Mucosa of descending colon (tissue), 3 donors: ENCODE results near the gene CBY1. TPM values are rescaled to one million over a fixed set of nuclear protein-coding genes. Genes with fewer than 3 reads are reported as not detected.

ENCODE experiments used
- ATAC-seq: fragments of 200-7000 bp; cut with Tn5 transposase; one replicate; pipeline ENCODE4 v1.9.1; 2020; ENCODE audit warnings: mild to moderate bottlenecking, moderate library complexity
- DNase-seq, 3 donors: peaks; one replicate each; pipeline ENCODE4 v3.0.0-alpha.2; 2020
- H3K36me3 ChIP-seq: fragments of 200-600 bp; one replicate; pipeline ENCODE4 v1.8.0; 2021; ENCODE audit warnings: low read depth, mild to moderate bottlenecking
- H3K4me1 ChIP-seq: fragments of 200-600 bp; one replicate; pipeline ENCODE4 v1.8.0; 2021; ENCODE audit warnings: low read depth, mild to moderate bottlenecking
- H3K4me3 ChIP-seq: fragments of 200-600 bp; one replicate; pipeline ENCODE4 v1.8.0; 2021; ENCODE audit warnings: mild to moderate bottlenecking
- H3K9me3 ChIP-seq: fragments of 200-600 bp; one replicate; pipeline ENCODE4 v1.8.0; 2021; ENCODE audit warnings: mild to moderate bottlenecking
- CTCF ChIP-seq: fragments of 200-600 bp; IDR thresholded peaks from one replicate; pipeline ENCODE4 v1.8.0; 2022; ENCODE audit warnings: antibody characterized with exemption, mild to moderate bottlenecking
- intact Hi-C, 2 donors: fragments of 100-400 bp; cut with DNase I in 1 of 2; cut with micrococcal nuclease in 1 of 2; formaldehyde crosslinking; loops; one replicate each; pipeline versions ENCODE4 v1.11.0 to v1.11.1; 2022; cut with DNase I, micrococcal nuclease
- total RNA-seq, 3 donors: library from RNA; stranded (reverse); fragmentation: NEBNext Ultra II Directional in 2 of 3; extraction: Animal tissue kit (Norgen Biotek cat#: 25700) in 2 of 3; gene quantifications; one replicate each; pipeline versions ENCODE4 v1.2.1 to v1.2.4, GENCODE V29; 2021 to 2023
- donor health status: DM: no; HTN: no; CAD: no; lungs with moderate emphysema.
- donor health status: DM: no; HTN: no; CAD: no.
- donor health status: DM: no; HTN: yes; CAD: no.

Gene CBY1
- total RNA-seq, 3 donors from 2014 or later: 22.8 to 46.5 (median 30.0) TPM

- intact Hi-C loops: no loop called here
- no peaks in the 10 kb centered on the region for H3K36me3 ChIP-seq
- no peak for TF ChIP-seq CTCF
- H3K4me1 ChIP-seq: peaks cover 34% of the 10 kb centered on the region
- no peaks in the 10 kb centered on the region for H3K9me3 ChIP-seq
- peak overlapping the region; percentile 100 for H3K4me3 ChIP-seq
- ATAC-seq (peak; percentile 19), DNase-seq (peak; percentile 71 to 78 (median 76))
Observed at GRCh38 chr22:38706101-38706900, 49.9 kb downstream of the CBY1 start.

- Histone ChIP-seq H3K36me3 (no peaks in the 10 kb centered on the region), H3K9me3 (no peaks in the 10 kb centered on the region), H3K4me3 (peak overlapping the region; percentile 100), H3K4me1 (peaks cover 31% of the 10 kb centered on the region)
- DNase-seq: no peak
- ATAC-seq: no peak
- TF ChIP-seq CTCF: no peak
- intact Hi-C loops: no loop called here
Observed at GRCh38 chr22:38706901-38707195, 50.4 kb downstream of the CBY1 start.

- Histone ChIP-seq H3K4me3 (no peak overlapping the region), H3K4me1 (peaks cover 31% of the 10 kb centered on the region), H3K9me3 (no peaks in the 10 kb centered on the region), H3K36me3 (no peaks in the 10 kb centered on the region)
- TF ChIP-seq CTCF: no peak
- ATAC-seq (peak; percentile 45), DNase-seq (no peak)
- intact Hi-C loops: no loop called here
Observed at GRCh38 chr22:38707346-38707745, 50.9 kb downstream of the CBY1 start.

- intact Hi-C loops: no loop called here
- no peak for ATAC-seq
- Histone ChIP-seq H3K9me3 (no peaks in the 10 kb centered on the region), H3K36me3 (no peaks in the 10 kb centered on the region), H3K4me3 (no peak overlapping the region), H3K4me1 (peaks cover 31% of the 10 kb centered on the region)
- no peak for TF ChIP-seq CTCF
- DNase-seq: no peak
Observed at GRCh38 chr22:38707984-38708383, 51.5 kb downstream of the CBY1 start.

GRCh38 chr22:38709306-38709705 lies 52.9 kb downstream of the CBY1 start:
- DNase-seq: no peak
- intact Hi-C loops: no loop called here
- H3K4me3 ChIP-seq: no peak overlapping the region

More at GRCh38 chr22:38709306-38709705, 52.9 kb downstream of the CBY1 start:
- no peak for TF ChIP-seq CTCF
- Histone ChIP-seq H3K4me1 (peaks cover 31% of the 10 kb centered on the region), H3K9me3 (no peaks in the 10 kb centered on the region), H3K36me3 (no peaks in the 10 kb centered on the region)
- no peak for ATAC-seq
